GM18867 (cell line): Measurements from ENCODE around the gene SYT3.
"Not testable (repeated sequence)": the region's sequence is repeated elsewhere in the genome, so short reads cannot be mapped to it uniquely, and the experiment has no call there.

ENCODE experiments used
- ATAC-seq: cut with Tn5 transposase; IDR thresholded peaks from one replicate; pipeline ENCODE4 v1.9.1; 2021; ENCODE audit warnings: mild to moderate bottlenecking, moderate library complexity; ENCODE audit not compliant: unreplicated experiment

Gene SYT3

DNA sequence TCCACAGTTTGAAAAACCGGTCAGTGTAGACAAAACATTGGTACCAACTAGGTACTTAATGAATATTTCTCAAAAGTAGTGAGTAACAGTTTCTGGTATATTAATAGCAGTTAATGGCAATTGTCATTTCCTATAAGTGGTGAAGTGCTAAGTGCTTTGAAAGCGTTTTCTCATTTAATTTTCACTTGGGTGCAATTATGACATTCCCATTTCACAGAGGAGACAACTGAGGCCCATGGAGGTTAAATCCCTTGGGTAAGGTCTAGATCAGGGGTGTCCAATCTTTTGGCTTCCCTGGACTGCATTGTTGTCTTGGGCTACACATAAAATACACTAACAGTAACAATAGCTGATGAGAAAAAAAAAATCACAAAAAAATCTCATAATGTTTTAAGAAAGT is 687 bp upstream of the SYT3 start:
- ATAC-seq: no peak

DNA sequence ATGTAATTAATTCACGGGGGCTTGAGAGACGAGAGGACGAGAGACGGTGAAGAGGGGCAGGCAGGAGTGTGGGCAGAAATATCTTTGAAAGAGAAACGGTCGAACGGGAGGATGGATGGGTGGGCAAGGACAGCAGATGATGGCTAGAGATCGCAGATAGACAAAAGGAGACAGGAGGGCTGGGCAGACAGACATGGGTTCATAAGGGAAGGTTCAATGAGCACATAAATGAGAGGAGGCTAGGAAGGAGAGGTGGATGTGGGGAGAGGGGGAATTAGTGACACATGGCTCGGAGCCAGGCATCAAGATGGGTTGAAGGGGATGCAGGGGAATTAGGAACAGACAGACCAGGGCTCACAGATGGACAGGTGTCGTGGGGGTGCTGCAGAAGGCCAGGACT is 1.1 kb downstream of the SYT3 start:
- ATAC-seq: no peak

- ATAC-seq: no peak
Measured at GRCh38 chr19:50636317-50637085, 3.2 kb downstream of the SYT3 start.

GRCh38 chr19:50633973-50634372 is 5.7 kb downstream of the SYT3 start:
- no peak for ATAC-seq

DNA sequence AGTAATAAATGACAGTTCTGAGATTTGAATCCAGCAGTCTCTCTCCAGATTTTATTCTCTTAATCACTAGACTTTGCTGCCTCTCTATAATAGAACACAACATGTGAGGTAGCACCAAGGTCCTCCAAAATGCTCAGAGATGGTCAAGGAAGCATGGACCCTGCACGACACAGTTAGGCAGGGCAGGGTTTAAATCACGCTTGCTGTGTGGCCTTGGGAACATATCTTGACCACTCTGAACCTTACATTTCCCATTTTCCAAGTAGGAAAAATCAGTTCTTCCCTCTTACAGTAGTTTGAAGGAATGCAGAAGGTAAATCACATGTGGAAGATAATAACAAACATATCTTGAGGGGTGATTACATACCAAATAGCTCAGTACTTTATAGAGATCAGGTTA is 6.3 kb downstream of the SYT3 start:
- ATAC-seq: no peak

DNA sequence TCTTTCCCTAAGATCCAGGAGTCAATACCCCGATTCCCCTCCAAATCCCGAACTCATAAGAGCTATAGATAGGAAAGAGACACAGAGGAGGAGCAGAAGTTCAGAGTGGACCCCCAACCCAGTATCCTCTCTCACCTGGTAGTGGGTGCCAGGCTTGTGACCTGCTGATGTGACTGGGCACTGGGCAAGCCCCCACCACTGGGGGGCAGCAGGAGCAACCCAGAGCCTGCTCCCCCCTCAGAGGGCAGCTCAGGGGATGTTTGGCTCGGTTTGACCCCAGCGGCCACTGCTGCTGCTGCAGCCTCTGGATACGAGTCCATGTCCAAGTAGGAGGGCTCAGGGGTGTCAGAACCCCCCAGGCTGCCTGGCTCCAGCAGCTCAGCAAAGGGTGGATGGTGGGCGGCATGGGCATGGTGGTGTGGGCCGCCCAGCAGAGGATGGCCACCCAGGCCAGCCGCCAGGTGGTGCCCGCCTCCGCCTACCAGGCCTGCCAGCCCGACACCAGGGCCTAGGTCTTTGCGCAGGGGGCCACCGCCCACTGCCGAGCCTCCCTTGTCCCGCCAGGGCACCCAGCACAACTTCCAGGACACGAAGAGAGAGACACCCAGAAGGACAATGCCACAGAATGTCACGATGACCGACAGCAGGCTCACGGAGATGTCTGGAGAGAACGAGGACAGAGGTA is 7.4 kb downstream of the SYT3 start:
- no peak for ATAC-seq

DNA sequence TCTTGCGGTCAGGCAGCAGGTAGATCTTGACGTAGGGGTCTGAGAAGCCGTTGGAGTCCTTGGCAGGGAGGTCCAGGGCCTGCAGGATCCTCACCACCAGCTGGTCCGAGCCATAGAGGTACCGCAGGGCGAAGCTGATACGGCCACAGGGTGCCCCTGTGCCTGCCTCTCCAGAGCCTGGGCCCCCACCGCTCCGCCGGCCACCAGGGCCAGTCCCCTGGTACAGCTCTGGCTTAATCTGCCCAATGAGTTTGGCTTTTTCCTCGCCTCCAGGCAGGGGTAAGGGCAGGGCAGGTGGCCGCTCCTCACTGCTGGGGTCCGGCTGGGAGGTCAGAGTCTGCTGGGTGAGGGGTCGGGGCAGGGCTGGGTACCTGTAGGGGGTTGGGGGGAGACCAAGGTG is 9.9 kb downstream of the SYT3 start:
- no peak for ATAC-seq

DNA sequence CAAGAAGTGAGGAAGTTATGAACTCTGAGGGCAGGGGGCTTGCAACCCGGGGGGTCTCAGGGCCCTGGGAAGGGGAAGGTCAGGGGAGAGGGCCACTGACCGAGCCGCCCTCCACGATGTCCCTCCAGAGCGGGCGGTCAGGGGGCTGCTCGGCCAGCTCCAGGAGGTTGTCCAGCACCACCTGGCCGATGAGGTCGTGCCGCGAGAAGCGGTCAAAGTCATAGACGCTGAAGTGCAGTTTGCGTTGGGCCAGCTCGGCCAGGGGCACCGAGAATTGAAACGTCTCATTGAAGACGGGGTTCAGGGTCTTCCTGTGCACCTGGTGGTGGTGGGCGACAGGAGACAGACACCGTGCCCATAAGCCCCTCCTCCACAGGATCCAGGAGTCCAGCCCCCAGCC is 10.5 kb downstream of the SYT3 start:
- ATAC-seq: no peak

DNA sequence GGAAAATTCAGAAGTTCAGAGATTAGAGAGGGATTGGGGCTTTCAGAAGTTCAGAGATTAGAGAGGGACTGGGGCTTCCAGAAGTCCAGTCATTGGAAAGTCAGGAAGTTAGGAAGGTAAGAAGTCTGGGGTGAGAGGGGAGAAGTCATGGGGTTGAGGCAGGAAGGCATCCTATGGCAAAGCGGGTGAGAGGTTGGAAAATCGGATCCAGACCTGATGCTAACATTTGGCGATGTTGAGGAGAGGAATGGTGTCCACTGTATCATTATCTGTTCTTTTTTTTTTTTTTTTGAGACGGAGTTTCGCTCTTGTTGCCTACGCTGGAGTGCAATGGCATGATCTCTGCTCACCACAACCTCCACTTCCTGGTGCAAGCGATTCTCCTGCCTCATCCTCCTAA is 11.1 kb downstream of the SYT3 start:
- ATAC-seq: no peak

DNA sequence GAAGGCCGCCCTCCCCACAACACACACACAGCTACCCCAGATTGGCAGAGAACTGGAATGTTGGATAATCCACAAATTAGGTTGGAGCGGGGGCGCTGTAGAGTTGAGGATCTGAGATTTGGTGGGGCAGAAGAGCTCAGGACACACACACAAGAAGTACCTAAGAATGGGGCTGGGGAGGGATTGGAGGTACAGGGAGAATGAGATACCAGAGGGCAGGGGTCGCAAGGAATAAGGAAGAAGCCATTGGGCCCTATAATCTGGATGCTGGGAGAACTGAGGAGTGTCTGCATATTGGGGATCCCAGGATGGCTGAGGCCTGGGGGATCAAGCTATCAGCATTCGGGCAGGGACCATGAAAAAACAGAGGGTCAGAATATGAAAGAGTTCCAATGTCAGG is 11.5 kb downstream of the SYT3 start:
- no peak for ATAC-seq

DNA sequence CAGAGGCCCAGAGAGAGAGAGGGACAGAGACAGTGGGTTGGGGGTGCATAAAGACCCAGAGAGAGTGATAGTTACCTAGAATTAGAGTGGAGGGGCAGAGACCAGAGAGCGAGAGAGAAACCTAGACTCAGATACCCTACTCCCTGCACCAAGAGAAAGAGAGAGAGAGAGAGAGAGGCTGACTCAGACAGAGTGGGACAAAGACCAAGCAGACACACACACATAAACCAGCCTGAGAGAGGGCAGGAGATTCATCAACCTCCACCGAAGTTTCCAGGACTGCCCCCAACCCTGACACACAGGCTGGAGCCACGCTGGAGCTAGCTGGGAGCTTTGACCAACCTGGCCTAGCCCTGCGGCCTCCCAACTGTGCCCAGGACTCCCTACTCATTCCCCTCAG is 12.9 kb downstream of the SYT3 start:
- no peak for ATAC-seq

GRCh38 chr19:50626011-50626410 is 13.7 kb downstream of the SYT3 start:
- no peak for ATAC-seq

DNA sequence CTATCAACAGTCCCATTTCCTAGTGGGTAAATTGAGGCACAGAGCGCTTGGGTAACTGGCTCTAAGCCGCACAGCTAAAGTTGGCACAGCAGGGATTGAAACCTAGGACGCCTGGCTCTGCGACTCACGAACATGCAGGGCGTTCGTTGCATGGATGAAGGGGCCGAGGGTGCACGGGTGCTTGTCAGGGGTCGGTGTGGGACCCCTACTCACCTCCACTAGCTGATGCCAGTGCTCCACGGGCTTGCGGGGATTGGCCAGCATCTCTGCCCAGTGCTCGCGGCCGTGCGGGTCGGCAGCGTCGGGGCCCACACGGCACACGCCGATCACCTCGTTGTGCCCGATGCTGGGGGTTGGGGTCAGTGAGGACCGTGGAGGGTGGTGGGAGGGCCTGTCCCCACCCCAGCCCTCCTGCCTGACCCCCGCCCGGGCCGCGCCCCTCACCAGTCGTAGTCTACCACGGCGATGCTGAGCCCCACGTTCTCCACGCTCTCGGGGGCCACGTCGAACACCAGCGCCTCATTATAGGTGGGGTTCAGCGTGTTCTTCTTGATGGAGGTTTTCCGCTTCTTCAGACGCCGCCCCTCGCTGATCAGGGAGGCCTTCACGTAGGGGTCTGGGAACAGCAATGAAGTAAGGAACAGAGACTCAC is 14.6 kb downstream of the SYT3 start:
- ATAC-seq: no peak

DNA sequence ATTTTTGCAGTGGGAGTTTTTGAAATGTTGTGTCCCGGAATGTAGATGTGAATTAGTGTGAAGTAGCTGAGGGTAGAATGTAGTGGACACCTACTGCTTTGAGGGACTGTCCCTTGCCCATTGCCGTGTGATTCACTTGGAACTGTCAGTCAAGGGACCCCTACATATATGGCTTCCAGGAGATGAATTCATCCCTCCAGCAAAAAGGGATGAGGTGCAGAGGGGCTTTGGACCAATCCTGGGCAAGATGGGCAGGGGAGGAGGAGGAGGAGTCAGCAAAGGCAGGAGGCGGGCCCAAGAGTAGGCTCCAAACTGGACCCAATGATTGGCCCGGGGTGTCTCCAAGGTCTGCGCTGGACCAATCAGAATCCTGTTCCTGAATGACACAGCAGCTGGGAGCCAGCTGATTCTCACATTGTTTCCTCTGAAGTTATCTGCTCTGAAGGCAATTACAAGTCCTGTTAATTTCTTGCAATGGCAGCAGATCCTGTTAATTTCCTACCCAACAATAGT is 19.2 kb downstream of the SYT3 start:
- ATAC-seq: not testable (repeated sequence)

DNA sequence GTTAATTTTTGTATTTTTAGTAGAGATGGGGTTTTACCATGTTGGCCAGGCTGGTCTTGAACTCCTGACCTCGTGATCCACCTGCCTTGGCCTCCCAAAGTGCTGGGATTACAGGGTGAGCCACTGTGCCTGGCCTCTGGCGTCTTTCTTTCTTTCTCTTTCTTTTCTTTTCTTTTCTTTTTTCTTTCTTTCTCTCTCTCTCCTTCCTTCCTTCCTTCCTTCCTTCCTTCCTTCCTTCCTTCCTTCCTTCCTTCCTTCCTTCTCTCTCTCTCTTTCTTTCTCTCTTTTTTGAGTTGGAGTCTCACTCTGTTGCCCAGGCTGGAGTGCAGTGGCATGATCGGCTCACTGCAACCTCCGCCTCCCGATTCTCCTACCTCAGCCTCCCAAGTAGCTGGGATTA is 20.5 kb downstream of the SYT3 start:
- not testable (repeated sequence) for ATAC-seq

DNA sequence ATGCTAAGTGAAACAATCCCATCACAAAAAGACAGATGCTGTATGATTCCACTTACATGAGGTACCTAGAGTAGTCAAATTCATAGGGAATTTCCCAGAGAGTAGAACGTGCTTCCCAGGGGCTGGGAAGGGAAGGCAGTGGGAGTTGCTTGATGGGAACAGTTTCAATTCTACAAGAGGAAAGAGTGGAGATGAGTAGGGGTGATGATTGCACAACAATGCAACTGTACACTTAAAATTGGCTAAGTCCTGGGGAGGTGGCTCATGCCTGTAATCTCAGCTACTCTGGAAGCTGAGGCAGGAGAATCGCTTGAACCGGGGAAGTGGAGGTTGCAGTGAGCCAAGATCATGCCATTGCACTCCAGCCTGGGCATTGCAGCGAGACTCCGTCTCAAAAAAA is 21.3 kb downstream of the SYT3 start:
- not testable (repeated sequence) for ATAC-seq

DNA sequence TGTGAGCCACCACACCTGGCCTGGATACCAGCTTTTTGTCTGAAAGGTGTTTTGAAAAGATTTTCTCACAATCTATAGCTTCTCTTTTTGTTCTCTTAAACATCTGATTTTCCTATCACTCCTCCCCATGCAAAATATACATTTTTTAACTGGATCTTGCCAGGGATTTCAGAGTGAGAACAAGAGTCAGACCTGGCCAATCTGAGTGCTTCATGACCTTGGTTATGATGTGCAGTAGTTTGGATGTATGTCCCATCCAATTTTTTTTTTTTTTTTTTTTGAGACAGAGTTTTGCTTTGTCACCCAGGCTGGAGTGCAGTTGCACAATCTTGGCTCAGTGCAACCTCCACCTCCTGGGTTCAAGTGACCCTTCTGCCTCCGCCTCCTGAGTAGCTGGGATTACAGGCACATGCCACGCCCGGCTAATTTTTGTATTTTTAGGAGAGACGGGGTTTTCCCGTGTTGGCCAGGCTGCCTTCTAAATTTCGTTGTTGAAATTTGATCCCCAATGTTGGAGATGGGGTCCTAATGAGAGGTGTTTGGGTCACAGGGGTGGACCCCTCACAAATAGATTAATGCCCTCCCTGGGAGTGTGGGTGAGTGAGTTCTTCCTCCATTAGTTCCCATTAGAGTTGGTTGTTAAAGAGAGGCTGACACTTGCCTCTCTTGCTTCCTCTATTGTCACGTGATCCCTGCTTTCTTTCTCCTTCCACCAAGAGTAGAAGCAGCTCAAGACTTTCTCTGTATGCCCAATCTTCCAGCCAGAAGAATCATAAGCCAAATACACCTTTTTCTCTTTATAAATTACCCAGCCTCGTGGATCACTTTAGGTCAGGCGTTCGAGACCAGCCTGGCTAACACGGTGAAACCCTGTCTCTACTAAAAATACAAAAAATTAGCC is 26.9 kb downstream of the SYT3 start:
- not testable (repeated sequence) for ATAC-seq

- ATAC-seq: no peak
Measured at GRCh38 chr19:50607874-50608785, 31.6 kb downstream of the SYT3 start.

- no peak for ATAC-seq
Measured at GRCh38 chr19:50607388-50607787, 32.3 kb downstream of the SYT3 start.
